Activated CD8-positive, alpha-beta memory T cell treated with anti-CD3 and anti-CD28 coated beads for 24 hours (primary cell): ENCODE data around the gene NCAM2.

Experiments
- DNase-seq: peaks from one replicate; pipeline ENCODE4 v3.0.0-alpha.2; 2020

The NCAM2 gene

GRCh38 chr21:21468003-21468402, 469.8 kb downstream of the NCAM2 start:
- no peak for DNase-seq

- no peak for DNase-seq
Measured at GRCh38 chr21:21481239-21481638, 483.0 kb downstream of the NCAM2 start.

- no peak for DNase-seq
Measured at GRCh38 chr21:21508859-21509258, 510.6 kb downstream of the NCAM2 start.

GRCh38 chr21:21530680-21531079, 532.5 kb downstream of the NCAM2 start:
- DNase-seq: no peak

- DNase-seq: no peak
Measured at GRCh38 chr21:21547368-21547953, 549.3 kb downstream of the NCAM2 start.

- DNase-seq: no peak
Measured at GRCh38 chr21:21559285-21560045, 561.3 kb downstream of the NCAM2 start.
